Neural progenitor cell (in vitro differentiated cells): ENCODE measurements around the gene CLASRP.

Source experiments
- CTCF ChIP-seq: fragments of 200-600 bp; sonication (generic); IDR thresholded peaks from 2 replicates; pipeline ENCODE4 v1.5.1; 2017; ENCODE audit warnings: antibody characterized with exemption, mild to moderate bottlenecking
- EZH2 ChIP-seq: fragments of 200-600 bp; sonication (generic); IDR thresholded peaks from 2 replicates; pipeline ENCODE4 v1.6.1; 2017; ENCODE audit warnings: antibody characterized with exemption, mild to moderate bottlenecking, moderate library complexity

GRCh38 chr19:44993526-44993925 lies 45.3 kb upstream of the CLASRP start:
- no peak for TF ChIP-seq CTCF
- TF ChIP-seq EZH2 = no peak
